ENCODE results near the gene ST8SIA5. TPM values are rescaled to one million over a fixed set of nuclear protein-coding genes. Genes with fewer than 3 reads are reported as not detected.

The ST8SIA5 gene
- total and polyA plus RNA-seq, 10 of the 15 experiments (the other 5 are each of a cell fraction or from before 2014, with no cell fraction given) = 0.02 to 0.32 (median 0.12) TPM; not detected in 1

DNA sequence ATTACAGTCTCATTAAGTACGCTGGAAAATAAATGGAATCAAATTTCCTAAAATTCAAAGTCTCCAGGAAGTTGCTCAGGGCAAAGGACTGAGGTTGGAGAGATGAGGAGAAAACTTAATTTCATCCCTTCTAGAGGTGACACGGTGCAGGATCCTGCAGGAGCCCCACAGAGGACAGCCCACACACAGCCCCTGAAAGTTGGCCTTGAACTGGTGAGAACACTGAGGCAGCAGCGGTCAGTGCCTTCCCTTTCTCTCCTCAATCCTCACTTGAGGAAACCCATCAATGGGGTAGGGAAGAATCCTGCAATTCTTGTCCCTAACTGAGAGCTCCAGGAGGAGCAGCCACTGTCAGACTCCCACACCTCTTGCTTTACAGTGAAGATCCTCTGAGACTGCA, 137.3 kb downstream of the ST8SIA5 start (continued):
- TF ChIP-seq TCF3 (IDR thresholded peaks at IDR 0.05; ENCODE audit: borderline replicate concordance, insufficient read depth, low read depth, low read length) (no peak), STAT3 (IDR thresholded peaks at IDR 0.05; ENCODE audit: low read depth, low read length) (no peak), IRF5 (IDR thresholded peaks at IDR 0.05; ENCODE audit: borderline replicate concordance) (no peak)
- TF ChIP-seq, protein P1, sequence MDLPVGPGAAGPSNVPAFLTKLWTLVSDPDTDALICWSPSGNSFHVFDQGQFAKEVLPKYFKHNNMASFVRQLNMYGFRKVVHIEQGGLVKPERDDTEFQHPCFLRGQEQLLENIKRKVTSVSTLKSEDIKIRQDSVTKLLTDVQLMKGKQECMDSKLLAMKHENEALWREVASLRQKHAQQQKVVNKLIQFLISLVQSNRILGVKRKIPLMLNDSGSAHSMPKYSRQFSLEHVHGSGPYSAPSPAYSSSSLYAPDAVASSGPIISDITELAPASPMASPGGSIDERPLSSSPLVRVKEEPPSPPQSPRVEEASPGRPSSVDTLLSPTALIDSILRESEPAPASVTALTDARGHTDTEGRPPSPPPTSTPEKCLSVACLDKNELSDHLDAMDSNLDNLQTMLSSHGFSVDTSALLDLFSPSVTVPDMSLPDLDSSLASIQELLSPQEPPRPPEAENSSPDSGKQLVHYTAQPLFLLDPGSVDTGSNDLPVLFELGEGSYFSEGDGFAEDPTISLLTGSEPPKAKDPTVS (IDR thresholded peaks at IDR 0.05; ENCODE audit: low read depth, low read length) = no peak

Small RNAs within 50 kb of the gene (small RNA-seq; reads per million reads assigned to genes)
- not detected for gene AC090311.1

Other genes with a start within 250 kb of the ST8SIA5 start
- gene LOXHD1, start 99.8 kb downstream of the ST8SIA5 start, total RNA-seq (2014; rRNA removed) = not detected in 2 replicates
- gene LOXHD1, start 99.8 kb downstream of the ST8SIA5 start, total RNA-seq (2014; rRNA removed; fragmentation: Illumina TruSeq; extraction: Trizol) = not detected in 2 replicates
- not detected in 2 replicates for gene LOXHD1, start 99.8 kb downstream of the ST8SIA5 start, total RNA-seq (2021)
- gene LOXHD1, start 99.8 kb downstream of the ST8SIA5 start, polyA plus RNA-seq (2011; rRNA removed) = not detected in 2 replicates
- not detected in 2 replicates for gene LOXHD1, start 99.8 kb downstream of the ST8SIA5 start, polyA plus RNA-seq (2014; fragmentation: Illumina TruSeq; extraction: Trizol)
- not detected for gene LOXHD1, start 99.8 kb downstream of the ST8SIA5 start, polyA plus RNA-seq (2014; fragmentation: Nextera tagmentation; extraction: Ambion mirVana)
- gene LOXHD1, start 99.8 kb downstream of the ST8SIA5 start, polyA plus RNA-seq (2014; rRNA removed) = not detected in 2 replicates
- not detected for gene LOXHD1, start 99.8 kb downstream of the ST8SIA5 start, polyA plus RNA-seq (2016; fragmentation: Nextera tagmentation; extraction: Ambion mirVana)
- gene PIAS2, start 160.5 kb upstream of the ST8SIA5 start, total RNA-seq (2014; rRNA removed) = 20.7 and 26.4 TPM in 2 replicates
- 24.2 and 25.9 TPM in 2 replicates for gene PIAS2, start 160.5 kb upstream of the ST8SIA5 start, total RNA-seq (2014; rRNA removed; fragmentation: Illumina TruSeq; extraction: Trizol)
- gene PIAS2, start 160.5 kb upstream of the ST8SIA5 start, total RNA-seq (2021) = 25.2 and 32.2 TPM in 2 replicates
- 13.0 and 18.7 TPM in 2 replicates for gene PIAS2, start 160.5 kb upstream of the ST8SIA5 start, polyA plus RNA-seq (2011; rRNA removed)
- gene PIAS2, start 160.5 kb upstream of the ST8SIA5 start, polyA plus RNA-seq (2014; fragmentation: Illumina TruSeq; extraction: Trizol) = 27.9 and 32.2 TPM in 2 replicates
- 1 to 10 TPM; 4.0 to 7.2 TPM for gene PIAS2, start 160.5 kb upstream of the ST8SIA5 start, polyA plus RNA-seq (2014; fragmentation: Nextera tagmentation; extraction: Ambion mirVana)
- gene PIAS2, start 160.5 kb upstream of the ST8SIA5 start, polyA plus RNA-seq (2014; rRNA removed) = 10.6 and 13.6 TPM in 2 replicates
- gene PIAS2, start 160.5 kb upstream of the ST8SIA5 start, polyA plus RNA-seq (2016; fragmentation: Nextera tagmentation; extraction: Ambion mirVana) = 10 to 100 TPM; 29.2 to 31.8 TPM
- 1.7 and 1.8 TPM in 2 replicates for gene KATNAL2, start 160.5 kb upstream of the ST8SIA5 start, total RNA-seq (2014; rRNA removed)
- 1.9 and 2.4 TPM in 2 replicates for gene KATNAL2, start 160.5 kb upstream of the ST8SIA5 start, total RNA-seq (2014; rRNA removed; fragmentation: Illumina TruSeq; extraction: Trizol)
- gene KATNAL2, start 160.5 kb upstream of the ST8SIA5 start, total RNA-seq (2021) = 1.9 and 2.1 TPM in 2 replicates
- 0.20 and 0.33 TPM in 2 replicates for gene KATNAL2, start 160.5 kb upstream of the ST8SIA5 start, polyA plus RNA-seq (2011; rRNA removed)
- gene KATNAL2, start 160.5 kb upstream of the ST8SIA5 start, polyA plus RNA-seq (2014; fragmentation: Illumina TruSeq; extraction: Trizol) = 1.2 and 1.8 TPM in 2 replicates
- gene KATNAL2, start 160.5 kb upstream of the ST8SIA5 start, polyA plus RNA-seq (2014; fragmentation: Nextera tagmentation; extraction: Ambion mirVana) = under 1 TPM; 0.53 to 0.95 TPM
- gene KATNAL2, start 160.5 kb upstream of the ST8SIA5 start, polyA plus RNA-seq (2014; rRNA removed) = 2.1 and 2.9 TPM in 2 replicates
- gene KATNAL2, start 160.5 kb upstream of the ST8SIA5 start, polyA plus RNA-seq (2016; fragmentation: Nextera tagmentation; extraction: Ambion mirVana) = 1 to 10 TPM; 1.7 to 1.9 TPM